HG02938 (cell line): ENCODE data around the gene NELFE.
A peak's percentile ranks its signal among the peaks of the same experiment; 100 is the strongest.
"Not testable (repeated sequence)": the region's sequence is repeated elsewhere in the genome, so short reads cannot be mapped to it uniquely, and the experiment has no call there.

ENCODE experiments used
- ATAC-seq: cut with Tn5 transposase; IDR thresholded peaks from one replicate; pipeline ENCODE4 v1.9.1; 2021; ENCODE audit warnings: mild to moderate bottlenecking, moderate library complexity; ENCODE audit not compliant: unreplicated experiment

The NELFE gene

GRCh38 chr6:31976065-31976464 lies 17.3 kb upstream of the NELFE start:
- ATAC-seq: not testable (repeated sequence)

- no peak for ATAC-seq
Observed at GRCh38 chr6:31972709-31973350, 14.1 kb upstream of the NELFE start.

GRCh38 chr6:31971993-31972708 lies 13.4 kb upstream of the NELFE start, which contains the start of gene DXO:
TSS of gene DXO (minus strand) at chr6:31972138. CDS start at chr6:31971675, 463 bp downstream.
- peak; percentile 85 for ATAC-seq

GRCh38 chr6:31971279-31971992 lies 12.7 kb upstream of the NELFE start:
- ATAC-seq: no peak

GRCh38 chr6:31970604-31971271 lies 12.0 kb upstream of the NELFE start:
- no peak for ATAC-seq

- ATAC-seq: no peak
Observed at GRCh38 chr6:31969712-31970603, 11.2 kb upstream of the NELFE start.

- no peak for ATAC-seq
Observed at GRCh38 chr6:31968791-31969711, 10.3 kb upstream of the NELFE start.

GRCh38 chr6:31968326-31968725 lies 9.6 kb upstream of the NELFE start:
- no peak for ATAC-seq

- ATAC-seq: no peak
Observed at GRCh38 chr6:31967926-31968320, 9.2 kb upstream of the NELFE start.

GRCh38 chr6:31966997-31967925 lies 8.5 kb upstream of the NELFE start:
- ATAC-seq: no peak

- no peak for ATAC-seq
Observed at GRCh38 chr6:31966506-31966905, 7.7 kb upstream of the NELFE start.

- ATAC-seq: no peak
Observed at GRCh38 chr6:31965700-31966099, 6.9 kb upstream of the NELFE start.

GRCh38 chr6:31963921-31964320 lies 5.2 kb upstream of the NELFE start:
- no peak for ATAC-seq

GRCh38 chr6:31961616-31962015 lies 2.8 kb upstream of the NELFE start:
- ATAC-seq: no peak

GRCh38 chr6:31958412-31958740 lies 395 bp downstream of the NELFE start:
- no peak for ATAC-seq

GRCh38 chr6:31956796-31957195 lies 2.0 kb downstream of the NELFE start:
- ATAC-seq: no peak

- no peak for ATAC-seq
Observed at GRCh38 chr6:31954511-31954910, 4.3 kb downstream of the NELFE start.

GRCh38 chr6:31952890-31953289 lies 5.9 kb downstream of the NELFE start:
- no peak for ATAC-seq
